Activated CD4-positive, alpha-beta T cell treated with anti-CD3 and anti-CD28 coated beads for 36 hours (primary cell): ENCODE results near the gene FBH1. TPM values are rescaled to one million over a fixed set of nuclear protein-coding genes. Genes with fewer than 3 reads are reported as not detected.
"Not testable (repeated sequence)": the region's sequence is repeated elsewhere in the genome, so short reads cannot be mapped to it uniquely, and the experiment has no call there.

Experiments
- ATAC-seq: fragments of 200-7000 bp; cut with Tn5 transposase; one replicate; pipeline ENCODE4 v1.10.0; 2021; ENCODE audit warnings: mild to moderate bottlenecking, moderate library complexity
- CTCF ChIA-PET: fragments of 350-600 bp; sonication (Branson Sonifier 250); formaldehyde crosslinking; loops from one replicate; lab custom pipeline; 2021; ENCODE audit warnings: antibody characterized with exemption; lab: Charles Lee
- POLR2A ChIA-PET: fragments of 350-600 bp; sonication (Branson Sonifier 250); formaldehyde crosslinking; loops from one replicate; lab custom pipeline; 2021; ENCODE audit warnings: antibody characterized with exemption, inconsistent platforms; lab: Charles Lee
- DNase-seq: peaks from one replicate; pipeline ENCODE4 v3.0.0-alpha.2; 2020
- H3K27ac Mint-ChIP-seq: one replicate; pipeline ENCODE4 v1.8.0; 2021; ENCODE audit warnings: mixed read lengths
- H3K27me3 Mint-ChIP-seq: one replicate; pipeline ENCODE4 v1.8.0; 2021; ENCODE audit warnings: mixed read lengths
- H3K36me3 Mint-ChIP-seq: one replicate; pipeline ENCODE4 v1.8.0; 2021; ENCODE audit warnings: low read depth, mixed read lengths
- H3K4me1 Mint-ChIP-seq: one replicate; pipeline ENCODE4 v1.8.0; 2021; ENCODE audit warnings: mixed read lengths
- H3K4me3 Mint-ChIP-seq: one replicate; pipeline ENCODE4 v1.8.0; 2021; ENCODE audit warnings: mild to moderate bottlenecking, moderate library complexity, mixed read lengths
- H3K9me3 Mint-ChIP-seq: one replicate; pipeline ENCODE4 v1.8.0; 2021; ENCODE audit warnings: low read depth, mixed read lengths
- intact Hi-C, 2 experiments: fragments of 100-400 bp; cut with DNase I in 1 of 2; cut with micrococcal nuclease in 1 of 2; formaldehyde crosslinking; loops; one replicate each; pipeline versions ENCODE4 v1.14.2 to v1.15.1; 2022 to 2024; cut with DNase I, micrococcal nuclease
- total RNA-seq, 2 experiments: library from RNA; stranded (reverse); gene quantifications; one replicate each; pipeline ENCODE4 v1.2.3, GENCODE V29; 2021

FBH1 gene
- 10 to 100 TPM; 53.3 to 56.2 TPM for total RNA-seq

DNA sequence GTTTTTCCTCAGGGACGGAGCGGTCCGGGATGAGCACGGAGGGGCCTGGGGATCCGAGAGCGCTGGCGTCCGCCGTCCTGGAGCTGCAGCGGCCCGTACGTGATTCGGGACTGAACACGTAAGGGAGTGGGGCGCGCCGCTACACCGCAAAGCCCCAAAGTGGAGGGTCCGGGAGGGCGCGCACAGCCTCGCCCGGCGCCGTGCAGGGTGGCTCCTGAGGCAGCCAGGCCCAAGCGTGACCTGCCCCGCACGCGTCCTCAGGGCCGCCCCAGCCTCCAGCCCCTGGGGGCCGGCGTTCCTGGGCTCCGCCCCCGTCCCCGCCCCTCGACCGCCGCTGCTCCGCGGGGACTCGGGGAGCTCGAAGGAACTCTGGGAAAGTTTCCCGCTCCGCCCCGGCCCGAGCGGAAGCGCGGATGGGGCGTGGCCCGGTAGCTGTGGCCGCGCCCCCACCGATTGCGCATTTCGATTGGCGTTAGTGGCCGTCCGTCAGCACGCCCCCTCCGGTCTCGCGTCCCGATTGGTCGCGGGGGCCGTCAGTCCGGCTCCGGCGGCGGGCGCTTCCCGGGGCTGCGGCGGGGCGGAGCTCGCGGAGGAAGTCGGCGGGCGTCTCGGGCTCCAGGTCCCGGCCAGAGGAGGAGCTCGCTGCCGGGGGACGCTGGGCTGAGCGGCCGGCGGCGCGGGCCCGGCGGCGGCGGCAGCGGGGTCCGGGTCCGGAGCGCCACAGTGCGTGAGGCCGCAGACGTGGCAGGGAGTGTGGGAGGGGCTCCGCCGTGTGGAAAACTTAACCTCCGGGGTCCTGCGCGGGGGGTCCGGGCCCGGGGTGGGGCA, at the start of gene FBH1, which contains the start of gene ANKRD16:
TSS of gene FBH1 (plus strand) at position 620 of the 828 bp plus-strand sequence. CDS start at position 723, 103 bp downstream.
TSS of gene ANKRD16 (minus strand) at position 270 of the 828 bp plus-strand sequence. CDS start 539 bp downstream, outside the sequence.
- POLR2A ChIA-PET: interaction anchor here (0.6 to 1.9 kb wide), 14 partner anchors 70 to 551 kb away, joined by 3 to 13 read pairs (median 4); partner anchors contain the start of genes GDI2, PFKFB3 and TASOR2
- intact Hi-C loops: loop anchor here (1.0 to 5.0 kb wide), 9 partner anchors 77 to 512 kb away; partner anchors contain the start of genes GDI2 (in 2 of the 2), PFKFB3 (in 1 of the 2), RBM17 (in 1 of the 2) and TASOR2 (in 1 of the 2)
- DNase-seq (peak; percentile 99), ATAC-seq (peak; percentile 87)
- Mint-ChIP-seq H3K9me3 (no peaks in the 10 kb centered on the region), H3K27me3 (no peaks in the 10 kb centered on the region), H3K4me3 (peak within 1 kb of the TSS; percentile 90), H3K27ac (peak within 1 kb of the TSS; percentile 84), H3K4me1 (peaks cover 53% of the 10 kb centered on the region), H3K36me3 (peaks cover 37% of the 10 kb centered on the region)
- CTCF ChIA-PET: interaction anchor here (0.6 to 1.4 kb wide), 8 partner anchors 10 to 260 kb away, joined by 3 to 4 read pairs (median 3); no protein-coding TSS in a partner anchor

DNA sequence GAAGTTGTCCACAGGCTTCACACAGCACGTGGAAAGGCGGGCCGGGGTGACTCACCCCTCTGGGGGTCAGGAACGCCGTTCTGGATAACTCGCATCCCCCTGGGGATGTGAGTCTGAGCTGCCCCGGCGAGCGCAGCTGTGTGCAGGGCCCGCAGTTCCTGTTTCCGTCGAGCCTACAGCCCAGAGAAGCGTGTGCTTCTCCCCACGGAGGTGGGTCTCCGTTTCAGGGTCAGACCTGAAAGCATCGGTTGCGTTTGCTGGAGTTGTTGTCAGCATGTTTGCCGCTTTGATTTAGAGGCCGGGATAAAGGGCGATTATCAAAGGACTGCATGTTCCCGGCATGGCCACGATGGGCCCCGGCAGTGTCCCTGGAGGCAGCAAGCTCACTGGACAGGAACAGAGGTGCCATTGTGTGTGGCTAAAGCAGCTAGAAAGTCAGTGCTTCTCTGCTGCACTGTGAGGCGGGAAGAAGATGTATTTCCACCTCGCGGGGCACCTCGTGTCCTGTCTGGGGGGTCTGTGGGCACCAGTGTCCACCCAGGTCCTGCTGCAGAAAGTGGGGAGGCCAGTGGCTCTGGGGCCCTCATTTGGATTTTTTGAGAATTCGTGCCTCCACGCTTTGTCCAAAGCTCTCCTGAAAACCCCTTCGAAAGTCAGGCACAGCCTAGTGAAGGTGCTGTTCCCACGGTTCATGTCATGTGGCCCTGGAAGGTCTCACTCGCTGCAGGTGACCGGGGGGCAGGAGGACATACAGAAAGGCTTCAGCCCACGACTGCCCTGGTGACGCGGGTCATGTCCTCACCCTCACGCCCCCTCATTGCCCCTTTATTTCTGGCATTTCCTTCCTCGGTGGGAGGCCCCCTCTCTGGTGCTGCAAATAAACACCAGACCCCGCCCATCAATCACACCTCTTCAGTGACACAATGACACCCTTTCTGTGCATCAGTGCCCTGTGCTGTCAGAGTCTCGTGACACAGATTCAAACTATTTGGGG, 49.4 kb upstream of the FBH1 start:
- Mint-ChIP-seq H3K36me3 (no peaks in the 10 kb centered on the region), H3K4me3 (no peak overlapping the region), H3K9me3 (no peaks in the 10 kb centered on the region), H3K27ac (no peak overlapping the region), H3K27me3 (peaks cover 2% of the 10 kb centered on the region), H3K4me1 (peaks cover 21% of the 10 kb centered on the region)
- intact Hi-C loops: no loop called here
- DNase-seq (no peak), ATAC-seq (no peak)
- ChIA-PET CTCF (no interaction called here), POLR2A (no interaction called here)

DNA sequence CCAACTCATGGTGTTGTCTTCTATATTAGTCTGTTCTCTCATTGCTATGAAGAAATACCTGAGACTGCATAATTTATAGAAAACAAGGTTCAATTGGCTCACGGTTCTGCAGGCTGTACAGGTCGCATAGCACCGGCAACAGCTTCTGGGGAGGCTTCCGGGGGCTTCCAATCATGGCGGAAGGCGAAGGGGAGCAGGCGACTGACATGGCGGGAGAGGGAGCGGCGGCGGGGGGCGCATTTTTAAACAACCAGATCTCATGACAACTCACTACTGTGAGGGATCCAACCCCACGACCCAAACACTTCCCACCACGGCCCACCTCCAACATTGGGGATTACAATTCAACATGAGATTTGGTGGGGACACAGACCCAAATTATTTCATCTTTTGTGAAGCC, 48.1 kb upstream of the FBH1 start:
- ATAC-seq (no peak), DNase-seq (no peak)
- ChIA-PET CTCF (interaction anchor here (0.6 kb wide), 1 partner anchor 31 kb away, joined by 4 read pairs; no protein-coding TSS in a partner anchor), POLR2A (no interaction called here)
- peaks cover 2% of the 10 kb centered on the region for H3K27me3 Mint-ChIP-seq
- intact Hi-C loops: no loop called here
- H3K9me3 Mint-ChIP-seq: no peaks in the 10 kb centered on the region
- H3K4me3 Mint-ChIP-seq: no peak overlapping the region
- H3K27ac Mint-ChIP-seq: no peak overlapping the region
- no peaks in the 10 kb centered on the region for H3K36me3 Mint-ChIP-seq
- H3K4me1 Mint-ChIP-seq: peaks cover 31% of the 10 kb centered on the region

DNA sequence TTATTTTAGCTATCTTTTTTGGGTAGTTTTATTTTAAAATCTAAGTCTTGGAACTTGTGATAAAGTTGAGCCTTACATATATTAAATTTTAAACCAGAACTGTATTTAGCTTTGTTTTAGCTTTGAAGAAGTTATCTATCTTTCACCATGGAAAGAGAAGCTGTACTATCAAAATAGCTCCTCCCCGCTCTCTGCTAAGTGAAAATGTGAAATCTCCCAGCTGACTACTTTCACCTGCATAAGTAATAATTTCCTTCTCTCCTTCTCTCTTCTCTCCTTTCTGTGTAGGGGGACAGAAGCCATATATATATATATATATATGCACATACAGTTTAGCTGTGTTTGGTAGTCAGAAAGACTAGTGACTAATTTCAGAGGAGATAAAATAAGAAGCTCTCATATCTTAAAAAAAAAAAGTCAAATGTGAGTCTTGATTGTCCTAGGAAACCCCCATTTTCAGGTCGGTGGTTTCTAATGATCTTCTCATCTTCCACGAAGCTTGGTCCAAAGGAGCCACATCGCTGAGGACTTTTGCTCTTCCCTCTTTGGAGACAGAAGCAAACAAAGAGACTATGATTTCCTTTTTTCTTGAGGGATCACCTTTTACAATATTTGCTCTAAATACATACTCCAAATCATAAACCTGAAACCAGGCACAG, 46.2 kb upstream of the FBH1 start:
- Mint-ChIP-seq H3K9me3 (no peaks in the 10 kb centered on the region), H3K36me3 (no peaks in the 10 kb centered on the region), H3K27ac (peak overlapping the region; percentile 67), H3K4me3 (no peak overlapping the region), H3K27me3 (peaks cover 2% of the 10 kb centered on the region), H3K4me1 (peaks cover 31% of the 10 kb centered on the region)
- intact Hi-C loops: no loop called here
- ATAC-seq (peak; percentile 82), DNase-seq (no peak)
- CTCF ChIA-PET: interaction anchor here (0.8 to 2.0 kb wide), 12 partner anchors 9 to 221 kb away, joined by 3 to 8 read pairs (median 4); no protein-coding TSS in a partner anchor
- POLR2A ChIA-PET: interaction anchor here (0.6 to 0.7 kb wide), 4 partner anchors 21 to 1590 kb away, joined by 3 to 6 read pairs (median 4); no protein-coding TSS in a partner anchor

DNA sequence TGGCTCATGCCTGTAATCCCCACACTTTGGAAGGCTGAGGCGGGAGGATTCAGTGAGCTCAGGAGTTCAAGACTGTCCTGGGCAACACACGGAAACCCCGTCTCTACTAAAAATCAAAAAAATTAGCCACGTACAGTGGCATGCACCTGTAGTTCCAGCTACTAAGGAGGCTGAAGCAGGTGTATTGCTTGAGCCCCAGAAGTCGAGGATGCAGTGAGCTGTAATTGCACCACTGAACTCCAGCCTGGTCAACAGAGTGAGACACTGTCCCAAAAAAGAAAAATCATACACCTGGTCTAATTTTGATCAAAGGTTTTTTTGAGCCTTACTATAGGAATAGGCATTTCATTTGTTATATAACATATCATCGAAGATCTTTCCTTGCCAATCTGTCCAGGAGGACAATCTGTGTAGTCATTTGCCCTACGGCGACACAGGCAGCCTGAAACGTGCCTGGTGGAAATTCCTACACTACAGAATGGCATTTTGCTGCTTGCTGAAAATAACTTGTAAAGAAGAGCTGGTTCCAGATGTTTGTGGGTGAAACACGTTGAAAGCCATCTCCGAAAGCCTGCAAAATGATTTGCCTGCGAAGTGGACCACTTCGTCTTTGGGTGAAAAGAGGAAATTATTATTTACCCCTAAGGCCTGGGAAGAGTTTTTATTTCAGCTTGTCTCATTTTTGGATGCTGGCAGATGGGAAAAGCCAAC, 45.5 kb upstream of the FBH1 start:
- no peak for ATAC-seq
- H3K4me1 Mint-ChIP-seq: peaks cover 31% of the 10 kb centered on the region
- no peak overlapping the region for H3K4me3 Mint-ChIP-seq
- no peak for DNase-seq
- H3K27ac Mint-ChIP-seq: peak overlapping the region; percentile 67
- intact Hi-C loops: no loop called here
- no peaks in the 10 kb centered on the region for H3K36me3 Mint-ChIP-seq
- ChIA-PET POLR2A (interaction anchor here (0.6 to 0.7 kb wide), 3 partner anchors 22 to 43 kb away, joined by 3 to 6 read pairs (median 5); no protein-coding TSS in a partner anchor), CTCF (interaction anchor here (0.8 to 2.0 kb wide), 9 partner anchors 8 to 221 kb away, joined by 3 to 8 read pairs (median 3); no protein-coding TSS in a partner anchor)
- H3K9me3 Mint-ChIP-seq: no peaks in the 10 kb centered on the region
- peaks cover 1% of the 10 kb centered on the region for H3K27me3 Mint-ChIP-seq

DNA sequence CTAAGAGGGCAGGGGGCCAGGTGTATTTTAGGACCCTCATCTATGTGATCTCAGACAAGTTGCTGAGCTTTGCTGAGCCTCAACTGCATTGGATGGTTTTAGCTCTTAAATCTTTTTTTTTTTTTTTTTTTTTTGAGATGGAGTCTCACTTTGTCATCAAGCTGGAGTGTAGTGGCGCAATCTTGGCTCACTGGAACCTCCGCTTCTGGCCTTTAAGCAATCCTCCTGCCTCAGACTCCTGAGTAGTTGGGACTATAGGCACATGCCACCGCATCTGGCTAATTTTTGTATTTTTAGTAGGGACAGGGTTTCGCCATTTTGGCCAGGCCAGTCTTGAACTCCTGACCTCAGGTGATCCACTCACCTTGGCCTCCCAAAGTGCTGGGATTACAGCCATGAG, 43.4 kb upstream of the FBH1 start:
- CTCF ChIA-PET: interaction anchor here (0.6 to 1.1 kb wide), 4 partner anchors 12 to 1116 kb away, joined by 3 to 4 read pairs (median 3); no protein-coding TSS in a partner anchor
- H3K36me3 Mint-ChIP-seq, POLR2A ChIA-PET, H3K27me3 Mint-ChIP-seq, H3K27ac Mint-ChIP-seq, H3K9me3 Mint-ChIP-seq, ATAC-seq, DNase-seq, H3K4me3 Mint-ChIP-seq: not testable (repeated sequence)
- H3K4me1 Mint-ChIP-seq: peaks cover 31% of the 10 kb centered on the region
- intact Hi-C loops: loop anchor here in 1 of 2 experiments (2.0 kb wide), 1 partner anchor 26 kb away; no protein-coding TSS in a partner anchor

DNA sequence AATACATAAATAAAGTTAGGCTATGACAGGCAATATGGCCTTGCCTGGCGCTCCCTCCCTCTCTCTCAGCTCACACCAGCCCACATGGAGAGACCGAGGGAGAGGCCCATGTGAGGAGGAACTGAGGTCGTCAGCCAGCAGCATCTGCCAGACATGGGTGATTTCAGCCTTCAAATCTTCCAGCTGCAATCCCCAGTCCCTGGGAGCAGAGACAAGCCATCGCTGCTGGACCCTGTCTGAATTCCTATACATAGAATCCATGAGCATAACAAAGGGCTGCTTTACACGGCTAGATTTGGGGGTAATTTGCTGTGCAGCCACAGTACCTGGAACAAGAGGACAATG, 35.9 kb upstream of the FBH1 start:
- ChIA-PET POLR2A (interaction anchor here (0.6 kb wide), 1 partner anchor 197 kb away, joined by 3 read pairs; no protein-coding TSS in a partner anchor), CTCF (no interaction called here)
- H3K9me3 Mint-ChIP-seq: no peaks in the 10 kb centered on the region
- ATAC-seq (no peak), DNase-seq (no peak)
- H3K27ac Mint-ChIP-seq: no peak overlapping the region
- no peak overlapping the region for H3K4me3 Mint-ChIP-seq
- peaks cover 3% of the 10 kb centered on the region for H3K27me3 Mint-ChIP-seq
- H3K36me3 Mint-ChIP-seq: no peaks in the 10 kb centered on the region
- intact Hi-C loops: no loop called here
- H3K4me1 Mint-ChIP-seq: no peaks in the 10 kb centered on the region

DNA sequence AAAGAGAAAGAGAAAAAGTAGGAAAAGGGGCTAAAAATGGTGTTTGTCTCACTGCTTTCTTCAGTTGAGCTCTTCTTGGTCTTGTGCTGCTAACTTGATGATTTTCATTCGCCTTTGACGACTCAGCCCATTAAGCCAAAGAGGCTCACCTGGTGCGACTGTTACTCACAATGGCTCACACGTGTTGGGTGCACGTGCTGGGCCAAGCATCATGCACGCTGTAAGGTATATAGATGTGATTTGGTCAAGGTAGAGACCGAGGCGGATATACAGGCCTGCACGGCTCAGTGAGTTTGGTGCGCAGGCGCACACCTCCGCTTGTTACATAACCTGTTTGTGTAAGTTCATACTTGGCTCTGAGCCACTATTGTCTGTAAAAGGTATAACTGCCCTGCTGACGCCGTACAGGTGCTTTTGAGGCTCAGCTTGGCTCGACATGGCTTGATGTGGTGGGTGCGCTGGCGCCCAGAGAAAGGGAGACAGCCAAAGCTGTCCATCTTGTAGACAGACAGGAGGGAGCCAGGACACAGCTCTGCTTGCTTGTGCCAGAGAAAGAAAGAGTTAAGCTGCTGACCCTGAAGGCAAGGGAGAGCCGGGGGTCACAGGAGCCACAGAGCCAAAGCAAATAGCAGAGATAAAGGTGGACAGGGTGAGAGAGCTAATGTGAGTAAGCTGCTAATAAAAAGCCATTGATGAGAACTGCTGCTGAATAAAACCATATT, 33.9 kb upstream of the FBH1 start:
- intact Hi-C loops: no loop called here
- no peak for ATAC-seq
- peaks cover 3% of the 10 kb centered on the region for H3K27me3 Mint-ChIP-seq
- no peaks in the 10 kb centered on the region for H3K36me3 Mint-ChIP-seq
- no peak overlapping the region for H3K4me3 Mint-ChIP-seq
- CTCF ChIA-PET: interaction anchor here (0.6 to 0.7 kb wide), 2 partner anchors 45 to 69 kb away, joined by 4 to 6 read pairs; no protein-coding TSS in a partner anchor
- POLR2A ChIA-PET: interaction anchor here (0.6 kb wide), 1 partner anchor 1418 kb away, joined by 4 read pairs; no protein-coding TSS in a partner anchor
- H3K27ac Mint-ChIP-seq: no peak overlapping the region
- no peaks in the 10 kb centered on the region for H3K9me3 Mint-ChIP-seq
- no peak for DNase-seq
- H3K4me1 Mint-ChIP-seq: no peaks in the 10 kb centered on the region

DNA sequence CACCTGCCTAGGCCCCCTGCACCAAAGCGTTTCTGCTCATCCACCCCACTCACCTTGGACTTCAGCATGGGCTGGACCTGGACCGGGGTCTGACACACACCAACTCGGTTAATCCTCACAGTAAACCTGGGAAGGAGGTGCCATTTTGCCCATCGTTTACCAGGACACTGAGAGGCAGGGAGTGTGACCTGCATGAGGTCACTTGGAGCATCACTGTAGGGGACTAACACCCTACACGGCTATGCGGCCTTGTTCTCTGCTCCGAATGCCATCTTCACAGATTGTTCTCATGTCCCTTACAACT, 33.4 kb upstream of the FBH1 start:
- ATAC-seq: no peak
- ChIA-PET CTCF (no interaction called here), POLR2A (interaction anchor here (0.6 kb wide), 1 partner anchor 1419 kb away, joined by 4 read pairs; no protein-coding TSS in a partner anchor)
- no peaks in the 10 kb centered on the region for H3K4me1 Mint-ChIP-seq
- H3K27ac Mint-ChIP-seq: no peak overlapping the region
- intact Hi-C loops: no loop called here
- no peaks in the 10 kb centered on the region for H3K36me3 Mint-ChIP-seq
- H3K27me3 Mint-ChIP-seq: peaks cover 3% of the 10 kb centered on the region
- no peaks in the 10 kb centered on the region for H3K9me3 Mint-ChIP-seq
- H3K4me3 Mint-ChIP-seq: no peak overlapping the region
- no peak for DNase-seq
